HEK293 (cell line): Measurements from ENCODE around the gene NKAIN4.

Experiments used
- CTCF ChIA-PET: fragments of 350-600 bp; formaldehyde crosslinking; extraction: SDS; loops from one replicate; lab custom pipeline; 2021; ENCODE audit warnings: antibody characterized with exemption; lab: Yijun Ruan, JAX
- POLR2A ChIA-PET: fragments of 300-600 bp; formaldehyde crosslinking; extraction: SDS; loops from one replicate; lab custom pipeline; 2020; ENCODE audit warnings: antibody characterized with exemption, inconsistent platforms; lab: Yijun Ruan, JAX
- H3K27ac ChIP-seq: fragments of 200-500 bp; sonication (Bioruptor generic); 2 replicates; pipeline ENCODE4 v1.5.1; 2014; ENCODE audit warnings: low read depth, low read length, control low read depth, inconsistent platforms; ENCODE audit errors: extremely low read depth
- H3K36me3 ChIP-seq, 2 experiments: fragments of 200-500 bp in 1 of 2; sonication (Bioruptor generic) in 1 of 2; 1 replicate in 1 of 2; 2 replicates in 1 of 2; pipeline ENCODE4 v1.5.1; 2014 to 2017; ENCODE audit warnings: inconsistent platforms in 2 of 2, low read length in 2 of 2; ENCODE audit not compliant: control insufficient read depth in 2 of 2, insufficient read depth in 1 of 2
- H3K4me1 ChIP-seq: fragments of 200-500 bp; sonication (Bioruptor generic); 2 replicates; pipeline ENCODE4 v1.5.1; 2014; ENCODE audit warnings: mild to moderate bottlenecking, low read length, inconsistent platforms; ENCODE audit not compliant: control insufficient read depth, insufficient read depth
- H3K4me3 ChIP-seq: 2 replicates; pipeline ENCODE4 v1.5.1; 2011; ENCODE audit warnings: low read depth, mild to moderate bottlenecking, control low read depth, low read length, moderate library complexity
- H3K9me3 ChIP-seq: fragments of 200-500 bp; sonication (Bioruptor generic); 2 replicates; pipeline ENCODE4 v1.5.1; 2014; ENCODE audit warnings: low read depth, low read length, inconsistent platforms; ENCODE audit not compliant: control insufficient read depth, insufficient read depth
- EGR2 ChIP-seq: fragments of 450-650 bp; formaldehyde crosslinking; IDR thresholded peaks from 2 replicates; pipeline ENCODE4 v1.5.1; 2016; ENCODE audit warnings: low read depth, missing biosample characterization, missing genetic modification characterization
- GLIS1 ChIP-seq: fragments of 450-650 bp; formaldehyde crosslinking; IDR thresholded peaks from 2 replicates; pipeline ENCODE4 v1.5.1; 2016; ENCODE audit warnings: missing biosample characterization, missing genetic modification characterization
- GLIS2 ChIP-seq: fragments of 450-650 bp; formaldehyde crosslinking; IDR thresholded peaks from 2 replicates; pipeline ENCODE4 v1.5.1; 2016; ENCODE audit warnings: missing biosample characterization, missing genetic modification characterization
- KLF10 ChIP-seq: fragments of 450-650 bp; IDR thresholded peaks from 2 replicates; pipeline ENCODE4 v1.5.1; 2018; ENCODE audit warnings: missing biosample characterization, mild to moderate bottlenecking, missing genetic modification characterization
- KLF7 ChIP-seq: fragments of 450-650 bp; formaldehyde crosslinking; IDR thresholded peaks from 2 replicates; pipeline ENCODE4 v1.5.1; 2016; ENCODE audit warnings: missing biosample characterization, missing genetic modification characterization, borderline replicate concordance
- MEIS1 ChIP-seq: sonication (generic); formaldehyde crosslinking; IDR thresholded peaks from 2 replicates; pipeline ENCODE4 v1.8.1; 2022; ENCODE audit warnings: missing genetic modification reagents, mild to moderate bottlenecking, borderline replicate concordance
- OSR2 ChIP-seq: fragments of 450-650 bp; formaldehyde crosslinking; IDR thresholded peaks from 2 replicates; pipeline ENCODE4 v1.5.1; 2016; ENCODE audit warnings: missing biosample characterization, missing genetic modification characterization
- PRDM1 ChIP-seq: fragments of 450-650 bp; formaldehyde crosslinking; IDR thresholded peaks from 2 replicates; pipeline ENCODE4; 2016; ENCODE audit warnings: missing biosample characterization, missing genetic modification characterization
- SP3 ChIP-seq: fragments of 450-650 bp; formaldehyde crosslinking; IDR thresholded peaks from 2 replicates; pipeline ENCODE4 v1.5.1; 2016; ENCODE audit warnings: missing biosample characterization, missing genetic modification characterization
- SP7 ChIP-seq: fragments of 450-650 bp; formaldehyde crosslinking; IDR thresholded peaks from 2 replicates; pipeline ENCODE4 v1.5.1; 2016; ENCODE audit warnings: missing biosample characterization, missing genetic modification characterization
- TCF7L2 ChIP-seq: IDR thresholded peaks from 2 replicates; pipeline ENCODE4 v1.6.1; 2011; ENCODE audit warnings: low read depth, mild to moderate bottlenecking, inconsistent platforms, low read length, moderate library complexity, borderline replicate concordance
- YY1 ChIP-seq: fragments of 450-650 bp; formaldehyde crosslinking; IDR thresholded peaks from 2 replicates; pipeline ENCODE4 v1.5.1; 2018; ENCODE audit warnings: missing biosample characterization, missing genetic modification characterization
- YY2 ChIP-seq: fragments of 450-650 bp; formaldehyde crosslinking; IDR thresholded peaks from 2 replicates; pipeline ENCODE4 v1.5.1; 2016; ENCODE audit warnings: missing biosample characterization, missing genetic modification characterization
- ZBTB20 ChIP-seq: fragments of 450-650 bp; formaldehyde crosslinking; IDR thresholded peaks from 2 replicates; pipeline ENCODE4 v1.5.1; 2016; ENCODE audit warnings: missing biosample characterization, missing genetic modification characterization
- ZBTB8A ChIP-seq: fragments of 450-650 bp; formaldehyde crosslinking; IDR thresholded peaks from 2 replicates; pipeline ENCODE4 v1.5.1; 2016; ENCODE audit warnings: missing biosample characterization, missing genetic modification characterization
- ZEB2 ChIP-seq: fragments of 450-650 bp; formaldehyde crosslinking; IDR thresholded peaks from 2 replicates; pipeline ENCODE4 v1.5.1; 2016; ENCODE audit warnings: missing biosample characterization, missing genetic modification characterization
- ZFHX2 ChIP-seq: fragments of 450-650 bp; formaldehyde crosslinking; conservative IDR thresholded peaks from 2 replicates; pipeline ENCODE4 v1.5.1; 2016; ENCODE audit warnings: missing biosample characterization, missing genetic modification characterization
- ZIC2 ChIP-seq: fragments of 450-650 bp; formaldehyde crosslinking; IDR thresholded peaks from 2 replicates; pipeline ENCODE4 v1.5.1; 2016; ENCODE audit warnings: missing biosample characterization, missing genetic modification characterization
- ZNF2 ChIP-seq: fragments of 450-650 bp; formaldehyde crosslinking; IDR thresholded peaks from 2 replicates; pipeline ENCODE4 v1.5.1; 2016; ENCODE audit warnings: missing biosample characterization, missing genetic modification characterization
- ZNF202 ChIP-seq: fragments of 450-650 bp; formaldehyde crosslinking; IDR thresholded peaks from 2 replicates; pipeline ENCODE4 v1.5.1; 2016; ENCODE audit warnings: missing biosample characterization, missing genetic modification characterization, borderline replicate concordance
- ZNF214 ChIP-seq: fragments of 450-650 bp; formaldehyde crosslinking; IDR thresholded peaks from 2 replicates; pipeline ENCODE4 v1.5.1; 2017; ENCODE audit warnings: missing biosample characterization, mild to moderate bottlenecking, missing genetic modification characterization, borderline replicate concordance
- ZNF24 ChIP-seq: fragments of 450-650 bp; formaldehyde crosslinking; IDR thresholded peaks from 2 replicates; pipeline ENCODE4 v1.5.1; 2016; ENCODE audit warnings: missing biosample characterization, missing genetic modification characterization
- ZNF335 ChIP-seq: fragments of 450-650 bp; formaldehyde crosslinking; conservative IDR thresholded peaks from 2 replicates; pipeline ENCODE4 v1.5.1; 2016; ENCODE audit warnings: missing biosample characterization, missing genetic modification characterization
- ZNF341 ChIP-seq: fragments of 450-650 bp; formaldehyde crosslinking; IDR thresholded peaks from 2 replicates; pipeline ENCODE4; 2016; ENCODE audit warnings: low read depth, missing biosample characterization, missing genetic modification characterization
- ZNF514 ChIP-seq: fragments of 450-650 bp; formaldehyde crosslinking; IDR thresholded peaks from 2 replicates; pipeline ENCODE4 v1.5.1; 2016; ENCODE audit warnings: missing biosample characterization, missing genetic modification characterization
- ZNF558 ChIP-seq: fragments of 450-650 bp; formaldehyde crosslinking; IDR thresholded peaks from 2 replicates; pipeline ENCODE4 v1.5.1; 2016; ENCODE audit warnings: missing biosample characterization, missing genetic modification characterization
- ZNF664 ChIP-seq: fragments of 450-650 bp; formaldehyde crosslinking; IDR thresholded peaks from 2 replicates; pipeline ENCODE4 v1.5.1; 2016; ENCODE audit warnings: missing biosample characterization, missing genetic modification characterization
- ZNF677 ChIP-seq: fragments of 450-650 bp; IDR thresholded peaks from 2 replicates; pipeline ENCODE4 v1.5.0; 2018; ENCODE audit warnings: missing biosample characterization, mild to moderate bottlenecking, missing genetic modification characterization, moderate library complexity
- ZNF777 ChIP-seq: fragments of 450-650 bp; formaldehyde crosslinking; IDR thresholded peaks from 2 replicates; pipeline ENCODE4 v1.5.1; 2017; ENCODE audit warnings: missing biosample characterization, missing genetic modification characterization, borderline replicate concordance
- ZNF792 ChIP-seq: fragments of 450-650 bp; formaldehyde crosslinking; IDR thresholded peaks from 2 replicates; pipeline ENCODE4 v1.5.1; 2016; ENCODE audit warnings: missing biosample characterization, missing genetic modification characterization
- TF ChIP-seq, protein P1 (sequence below): fragments of 450-650 bp; formaldehyde crosslinking; IDR thresholded peaks from 2 replicates; pipeline ENCODE4 v1.5.1; 2016; ENCODE audit warnings: missing biosample characterization, missing genetic modification characterization
- TF ChIP-seq, protein P2 (sequence below): fragments of 450-650 bp; formaldehyde crosslinking; IDR thresholded peaks from 2 replicates; pipeline ENCODE4 v1.5.1; 2016; ENCODE audit warnings: missing biosample characterization, missing genetic modification characterization

Gene NKAIN4

DNA sequence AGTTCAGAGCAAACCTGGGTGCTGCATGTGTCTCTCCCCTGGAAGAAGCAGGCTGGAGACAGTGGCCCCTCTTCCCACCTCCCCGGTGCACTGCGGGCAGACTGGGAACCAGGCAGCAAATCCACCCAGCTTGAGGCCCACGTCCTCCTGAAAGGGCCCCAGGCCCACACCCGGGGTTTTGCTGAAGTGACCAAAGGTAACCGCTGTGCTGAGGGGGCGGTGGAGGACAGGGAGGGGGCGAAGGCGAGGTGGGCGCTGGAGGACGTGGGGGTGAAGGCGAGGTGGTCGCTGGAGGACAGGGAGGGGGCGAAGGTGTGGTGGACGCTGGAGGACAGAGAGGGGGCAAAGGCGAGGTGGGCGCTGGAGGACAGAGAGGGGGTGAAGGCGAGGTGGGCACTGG lies 20.3 kb downstream of the NKAIN4 start:
- H3K4me1 ChIP-seq = no peaks in the 10 kb centered on the region
- POLR2A ChIA-PET = interaction anchor here (2.0 kb wide), 1 partner anchor 10 kb away, joined by 4 read pairs; no protein-coding TSS in a partner anchor
- CTCF ChIA-PET = interaction anchor here (1.2 to 7.0 kb wide), 2 partner anchors 10 to 48 kb away, joined by 4 to 72 read pairs; no protein-coding TSS in a partner anchor
- H3K4me3 ChIP-seq = no peak overlapping the region
- no peaks in the 10 kb centered on the region for H3K9me3 ChIP-seq
- no peaks in the 10 kb centered on the region for H3K36me3 ChIP-seq
- peak; percentile 67 for TF ChIP-seq EGR2
- no peak for TF ChIP-seq YY2 (tag by site-specific recombination)
- no peak for TF ChIP-seq ZNF777
- no peak for TF ChIP-seq ZNF2
- peak; percentile 62 for TF ChIP-seq ZFHX2 (tag by site-specific recombination)
- TF ChIP-seq, all 188 proteins: peak for 2
- no peak overlapping the region for H3K27ac ChIP-seq

DNA sequence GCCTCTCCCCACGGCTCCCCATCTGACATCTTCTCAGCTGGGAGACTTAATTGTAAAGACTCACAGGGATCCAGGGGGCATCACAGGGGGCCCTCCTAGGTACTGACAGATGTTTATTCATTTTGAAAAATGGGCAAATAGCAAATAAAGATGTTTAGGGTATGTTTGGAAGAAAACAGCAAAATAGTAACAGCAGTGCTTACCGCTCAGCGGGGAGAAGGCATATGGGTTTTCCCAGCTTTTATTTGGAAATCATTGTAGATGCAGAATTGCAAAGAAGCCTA lies 21.3 kb downstream of the NKAIN4 start:
- H3K36me3 ChIP-seq = no peaks in the 10 kb centered on the region
- TF ChIP-seq ZNF792 (tag by site-specific recombination) = no peak
- TF ChIP-seq GLIS1 (tag by site-specific recombination) = peak; percentile 97
- peak; percentile 54 for TF ChIP-seq ZIC2
- no peak for TF ChIP-seq YY2 (tag by site-specific recombination)
- no peak for TF ChIP-seq ZEB2 (tag by site-specific recombination)
- TF ChIP-seq ZNF514 = no peak
- TF ChIP-seq ZNF24 (tag by site-specific recombination) = no peak
- TF ChIP-seq OSR2 (tag by site-specific recombination) = no peak
- H3K27ac ChIP-seq = no peak overlapping the region
- H3K9me3 ChIP-seq = no peaks in the 10 kb centered on the region
- H3K4me1 ChIP-seq = no peaks in the 10 kb centered on the region
- POLR2A ChIA-PET = no interaction called here
- H3K4me3 ChIP-seq = no peak overlapping the region
- CTCF ChIA-PET = interaction anchor here (1.0 to 7.0 kb wide), 3 partner anchors 9 to 49 kb away, joined by 4 to 72 read pairs (median 5); no protein-coding TSS in a partner anchor

DNA sequence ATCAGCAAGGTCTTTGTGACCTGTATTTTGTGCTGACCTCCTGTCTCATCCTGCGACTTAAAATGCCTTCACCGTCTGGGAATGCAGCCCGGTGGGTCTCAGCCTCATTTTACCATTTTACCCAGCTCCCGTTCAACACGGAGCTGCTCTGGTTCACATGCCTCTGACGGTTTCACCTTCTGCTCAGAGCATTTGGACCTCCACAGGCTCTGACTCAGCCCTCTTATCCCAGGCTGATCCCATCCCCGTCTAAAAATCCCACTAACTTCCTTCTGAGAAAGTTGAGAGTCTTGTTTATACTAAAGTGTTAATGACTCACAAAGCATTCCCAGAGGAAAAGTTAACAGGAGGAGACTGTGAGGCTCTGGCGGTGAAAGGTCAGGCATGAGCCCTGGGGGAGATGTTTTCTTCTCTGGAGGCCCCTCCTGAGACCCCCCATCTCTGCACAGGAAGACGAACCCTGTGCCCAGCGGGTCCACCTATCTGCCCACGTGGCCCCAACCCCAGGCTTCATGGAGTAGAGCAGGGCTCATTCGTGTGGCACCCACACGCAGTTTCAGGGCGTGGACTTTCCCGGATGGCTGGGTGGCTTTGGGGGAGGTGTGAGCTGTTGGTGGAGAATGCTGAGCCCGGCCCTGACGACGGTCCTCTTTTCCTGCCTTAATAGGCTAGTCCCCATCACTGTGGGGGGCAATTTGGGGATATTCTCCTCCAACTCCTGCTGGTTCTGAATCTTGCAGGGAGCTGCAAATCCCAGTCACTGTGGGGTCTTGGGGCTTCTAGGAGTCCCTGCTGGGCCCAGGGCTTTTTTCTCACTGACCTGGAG lies 21.8 kb downstream of the NKAIN4 start:
- Histone ChIP-seq H3K36me3 (no peaks in the 10 kb centered on the region), H3K4me1 (no peaks in the 10 kb centered on the region), H3K27ac (no peak overlapping the region), H3K4me3 (no peak overlapping the region), H3K9me3 (no peaks in the 10 kb centered on the region)
- POLR2A ChIA-PET = no interaction called here
- CTCF ChIA-PET = interaction anchor here (1.0 to 7.0 kb wide), 3 partner anchors 9 to 49 kb away, joined by 4 to 72 read pairs (median 5); no protein-coding TSS in a partner anchor
- TF ChIP-seq ZBTB8A (tag by site-specific recombination) = no peak
- TF ChIP-seq TCF7L2 = no peak
- peak; percentile 55; the same call in 1 of the 2 replicates for TF ChIP-seq GLIS2 (tag by site-specific recombination)
- TF ChIP-seq ZNF24 (tag by site-specific recombination) = no peak
- TF ChIP-seq ZNF664 (tag by site-specific recombination) = no peak
- no peak for TF ChIP-seq ZNF558 (tag by site-specific recombination)
- no peak for TF ChIP-seq MEIS1 (CRISPR knock-in tag)
- peak; percentile 41; the same call in 1 of the 2 replicates for TF ChIP-seq PRDM1
- TF ChIP-seq YY1 = no peak
- no peak for TF ChIP-seq ZNF341 (tag by site-specific recombination)
- TF ChIP-seq KLF10 = no peak
- TF ChIP-seq ZFHX2 (tag by site-specific recombination) = peak; percentile 72
- peak; percentile 11; the same call in 1 of the 2 replicates for TF ChIP-seq ZNF335 (tag by site-specific recombination)
- TF ChIP-seq, protein P1, sequence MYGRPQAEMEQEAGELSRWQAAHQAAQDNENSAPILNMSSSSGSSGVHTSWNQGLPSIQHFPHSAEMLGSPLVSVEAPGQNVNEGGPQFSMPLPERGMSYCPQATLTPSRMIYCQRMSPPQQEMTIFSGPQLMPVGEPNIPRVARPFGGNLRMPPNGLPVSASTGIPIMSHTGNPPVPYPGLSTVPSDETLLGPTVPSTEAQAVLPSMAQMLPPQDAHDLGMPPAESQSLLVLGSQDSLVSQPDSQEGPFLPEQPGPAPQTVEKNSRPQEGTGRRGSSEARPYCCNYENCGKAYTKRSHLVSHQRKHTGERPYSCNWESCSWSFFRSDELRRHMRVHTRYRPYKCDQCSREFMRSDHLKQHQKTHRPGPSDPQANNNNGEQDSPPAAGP (tag by site-specific recombination) = peak; percentile 79; the same call in 1 of the 2 replicates
- TF ChIP-seq KLF7 (tag by site-specific recombination) = 0 out of 2 replicates have a peak, but pooled peaks have one; percentile 36
- TF ChIP-seq SP7 (tag by site-specific recombination) = 0 out of 2 replicates have a peak, but pooled peaks have one; percentile 50
- TF ChIP-seq ZNF214 = no peak
- TF ChIP-seq ZBTB20 (tag by site-specific recombination) = 0 out of 2 replicates have a peak, but pooled peaks have one; percentile 42
- TF ChIP-seq, protein P2, sequence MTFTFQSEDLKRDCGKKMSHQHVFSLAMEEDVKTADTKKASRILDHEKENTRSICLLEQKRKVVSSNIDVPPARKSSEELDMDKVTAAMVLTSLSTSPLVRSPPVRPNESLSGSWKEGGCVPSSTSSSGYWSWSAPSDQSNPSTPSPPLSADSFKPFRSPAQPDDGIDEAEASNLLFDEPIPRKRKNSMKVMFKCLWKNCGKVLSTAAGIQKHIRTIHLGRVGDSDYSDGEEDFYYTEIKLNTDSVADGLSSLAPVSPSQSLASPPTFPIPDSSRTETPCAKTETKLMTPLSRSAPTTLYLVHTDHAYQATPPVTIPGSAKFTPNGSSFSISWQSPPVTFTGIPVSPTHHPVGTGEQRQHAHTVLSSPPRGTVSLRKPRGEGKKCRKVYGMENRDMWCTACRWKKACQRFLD (tag by site-specific recombination) = no peak
- TF ChIP-seq ZEB2 (tag by site-specific recombination) = no peak
- no peak for TF ChIP-seq SP3 (tag by site-specific recombination)
- TF ChIP-seq GLIS1 (tag by site-specific recombination) = no peak; the same call in none of the 2 replicates
- no peak for TF ChIP-seq ZNF202
- no peak for TF ChIP-seq ZNF677 (tag by site-specific recombination)
